GM21576 (cell line): ENCODE data around the gene FAM13A.
"Not testable (repeated sequence)": the region's sequence is repeated elsewhere in the genome, so short reads cannot be mapped to it uniquely, and the experiment has no call there.

Experiments used
- ATAC-seq: cut with Tn5 transposase; IDR thresholded peaks from one replicate; pipeline ENCODE4 v1.9.1; 2021; ENCODE audit warnings: mild to moderate bottlenecking, moderate library complexity; ENCODE audit not compliant: unreplicated experiment

The FAM13A gene

DNA sequence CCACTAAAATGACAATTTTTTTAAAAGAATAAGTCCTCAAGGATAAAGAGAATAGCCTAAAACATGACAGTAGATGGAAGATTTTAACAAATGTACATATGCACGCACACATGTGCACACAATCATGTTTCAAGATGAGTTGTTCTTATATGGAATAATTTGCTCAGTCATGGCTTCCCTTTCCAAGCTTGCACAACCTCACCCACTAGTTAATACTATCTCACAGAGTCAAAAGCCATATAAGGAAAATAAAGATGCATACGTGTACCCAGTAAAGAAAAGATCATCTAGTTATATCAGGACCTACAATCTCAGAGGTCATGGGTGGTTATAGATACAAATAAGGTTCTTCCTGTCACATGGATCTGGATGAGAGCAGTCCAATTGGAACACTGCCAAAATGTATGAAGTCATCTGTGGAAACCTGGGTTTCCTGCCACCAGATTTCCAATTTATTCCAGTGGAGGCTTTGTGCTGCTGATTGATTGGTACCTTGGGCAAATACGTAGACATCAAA is 56.1 kb downstream of the FAM13A start:
- no peak for ATAC-seq

- no peak for ATAC-seq
Measured at GRCh38 chr4:89000382-89000781, 56.6 kb downstream of the FAM13A start.

- no peak for ATAC-seq
Measured at GRCh38 chr4:88999392-88999930, 57.5 kb downstream of the FAM13A start.

- no peak for ATAC-seq
Measured at GRCh38 chr4:88998891-88999290, 58.1 kb downstream of the FAM13A start.

DNA sequence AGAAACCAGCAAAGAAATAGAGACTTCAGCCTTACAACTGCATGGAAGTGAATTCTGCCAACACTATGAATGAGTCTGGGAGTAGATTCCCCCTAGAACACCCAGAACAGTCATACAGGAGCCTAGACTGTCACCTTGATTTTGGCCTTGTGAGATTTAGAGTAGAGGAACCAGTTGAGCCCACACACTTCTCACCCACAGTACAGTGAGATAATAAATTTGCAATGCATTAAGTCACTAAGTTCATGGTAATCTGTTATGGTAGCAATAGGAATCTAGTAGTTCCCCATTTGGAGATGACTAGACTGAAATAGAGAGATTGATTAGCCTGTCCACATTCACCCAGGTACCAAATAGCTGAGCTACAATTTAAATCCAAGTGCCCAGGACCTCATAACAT is 59.0 kb downstream of the FAM13A start:
- ATAC-seq, result no peak

- ATAC-seq, result no peak
Measured at GRCh38 chr4:88995874-88996273, 61.1 kb downstream of the FAM13A start.

DNA sequence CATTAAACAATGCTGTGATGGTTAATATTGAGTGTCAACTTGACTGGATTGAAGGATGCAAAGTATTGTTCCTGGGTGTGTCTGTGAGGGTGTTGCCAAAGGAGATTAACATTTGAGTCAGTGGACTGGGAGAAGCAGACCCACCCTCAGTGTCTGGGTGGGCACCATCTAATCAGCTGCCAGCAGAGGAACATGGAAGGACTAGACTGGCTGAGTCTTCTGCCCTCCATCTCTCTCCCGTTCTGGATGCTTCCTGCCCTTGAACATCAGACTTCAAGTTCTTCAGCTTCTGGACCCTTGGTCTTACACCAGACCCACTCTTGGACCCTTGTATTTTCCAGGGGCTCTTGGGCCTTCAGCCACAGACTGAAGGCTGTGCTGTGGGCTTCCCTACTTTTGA is 61.7 kb downstream of the FAM13A start:
- not testable (repeated sequence) for ATAC-seq

GRCh38 chr4:88993246-88993645 is 63.7 kb downstream of the FAM13A start:
- no peak for ATAC-seq

DNA sequence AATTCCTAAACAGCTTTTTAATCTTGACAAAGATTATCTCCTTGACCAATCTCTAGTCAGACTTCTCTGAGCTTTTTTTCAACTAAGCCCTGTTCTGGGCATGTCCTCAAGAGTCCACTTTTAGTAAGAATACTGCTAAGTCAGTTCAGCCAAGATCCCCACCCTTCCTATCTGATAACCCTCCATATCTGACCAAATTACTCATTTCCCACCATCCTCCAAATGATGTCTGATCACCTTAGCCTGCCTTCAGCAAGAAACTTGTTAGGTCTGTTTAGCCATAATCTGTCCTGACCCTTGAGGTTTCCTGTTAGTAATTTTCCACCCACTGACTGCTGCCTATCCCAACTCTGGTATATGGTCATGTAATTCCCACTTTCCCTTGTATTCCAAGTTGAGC is 65.2 kb downstream of the FAM13A start:
- no peak for ATAC-seq

DNA sequence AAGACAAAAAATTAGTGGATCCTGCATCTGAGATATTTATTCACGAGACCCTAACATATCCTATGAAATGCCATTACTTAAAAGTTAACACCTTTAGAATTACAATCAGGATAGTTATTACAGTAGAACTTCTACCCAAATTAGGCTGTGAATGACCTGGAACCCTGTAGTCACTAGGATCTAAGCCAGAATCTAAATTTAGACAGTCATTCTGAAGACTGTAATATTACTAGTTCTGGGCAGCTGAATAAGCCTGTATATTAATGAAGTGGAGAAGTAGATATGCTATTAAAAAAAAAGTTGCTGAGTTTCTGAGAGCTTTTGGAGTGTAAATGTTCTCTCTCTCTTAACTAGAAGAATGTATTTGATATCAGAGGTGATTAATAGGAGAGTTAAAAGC is 67.0 kb downstream of the FAM13A start:
- ATAC-seq, result no peak

- no peak for ATAC-seq
Measured at GRCh38 chr4:88985088-88985773, 71.8 kb downstream of the FAM13A start.

- no peak for ATAC-seq
Measured at GRCh38 chr4:88982757-88983156, 74.2 kb downstream of the FAM13A start.

DNA sequence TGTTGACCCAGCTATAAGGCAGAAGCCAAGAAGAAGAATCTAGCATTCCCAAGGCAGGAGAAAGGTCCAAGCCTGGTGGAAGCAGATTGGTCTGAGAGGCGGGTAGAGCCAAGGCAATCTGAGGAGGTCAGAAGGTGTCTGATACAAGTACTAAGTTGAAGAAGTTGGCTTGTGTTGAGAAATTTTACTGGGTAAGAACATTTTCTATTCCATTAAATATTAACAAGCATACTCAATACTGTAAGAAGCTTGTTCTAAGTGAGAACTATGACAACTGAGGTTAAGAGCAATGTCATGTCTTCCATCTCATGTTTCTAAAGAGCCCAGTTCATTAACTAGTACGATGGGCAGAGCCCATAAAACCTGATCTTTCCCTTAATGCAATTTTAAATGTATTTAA is 75.0 kb downstream of the FAM13A start:
- no peak for ATAC-seq

- no peak for ATAC-seq
Measured at GRCh38 chr4:88981556-88981955, 75.4 kb downstream of the FAM13A start.

- ATAC-seq, result no peak
Measured at GRCh38 chr4:88979276-88979675, 77.7 kb downstream of the FAM13A start.

GRCh38 chr4:88976775-88977035 is 80.3 kb downstream of the FAM13A start:
- no peak for ATAC-seq

DNA sequence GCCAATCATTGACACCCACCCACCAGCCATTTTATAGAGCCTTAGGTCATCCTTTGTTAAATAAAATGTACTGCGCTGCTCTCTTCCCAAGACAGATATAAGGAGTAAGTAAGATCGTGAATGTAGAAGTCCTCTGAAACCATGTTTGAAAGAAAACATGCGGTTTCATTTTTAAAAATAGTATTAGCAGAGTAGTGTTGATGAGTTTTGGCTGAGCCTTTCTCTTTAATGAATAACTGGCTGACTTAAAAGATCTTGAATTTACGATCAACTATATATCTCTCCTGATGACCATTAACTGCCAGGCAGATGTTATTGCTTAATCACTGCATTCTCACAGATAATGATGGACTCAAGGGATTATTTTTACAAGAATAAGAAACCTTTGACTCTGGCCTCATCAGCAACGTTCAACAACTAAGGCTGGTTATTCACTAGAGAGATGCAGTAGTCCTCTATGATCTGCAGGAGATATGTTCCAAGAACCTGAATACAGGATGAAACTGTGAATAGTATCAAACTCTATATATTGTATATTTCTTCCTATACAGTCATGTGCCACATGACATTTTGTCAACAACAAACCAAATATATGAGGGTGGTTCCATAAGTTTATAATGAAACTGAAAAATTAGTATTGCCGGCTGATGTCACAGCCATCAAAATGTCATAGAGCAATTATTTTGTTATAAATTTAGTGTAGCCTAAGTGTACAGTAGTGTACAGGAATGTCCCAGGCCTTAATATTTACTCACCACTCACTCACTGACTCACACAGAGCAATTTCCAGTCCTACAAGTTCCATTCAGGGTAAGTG is 80.8 kb downstream of the FAM13A start:
- ATAC-seq, result no peak

DNA sequence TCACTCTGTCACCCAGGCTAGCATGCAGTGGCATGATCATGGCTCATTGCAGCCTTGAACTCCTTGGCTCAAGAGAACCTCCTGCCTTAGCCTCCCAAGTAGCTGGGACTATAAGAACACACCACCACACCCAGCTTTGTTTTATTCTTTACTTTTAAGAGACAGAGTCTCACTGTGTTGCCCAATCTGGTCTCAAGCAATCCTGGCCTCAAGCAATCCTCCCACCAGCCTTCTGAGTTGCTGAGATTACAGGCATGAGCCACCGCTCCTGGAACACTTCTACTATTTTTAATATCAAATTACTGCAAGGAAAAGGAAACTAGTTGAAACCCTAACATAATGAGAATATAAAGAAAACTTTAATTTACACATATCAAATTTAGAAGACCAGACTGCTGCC is 85.4 kb downstream of the FAM13A start:
- no peak for ATAC-seq

- no peak for ATAC-seq
Measured at GRCh38 chr4:88969746-88970145, 87.2 kb downstream of the FAM13A start.

GRCh38 chr4:88969271-88969670 is 87.7 kb downstream of the FAM13A start:
- ATAC-seq, result no peak

GRCh38 chr4:88967883-88968331 is 89.1 kb downstream of the FAM13A start:
- no peak for ATAC-seq

GRCh38 chr4:88965053-88965452 is 91.9 kb downstream of the FAM13A start:
- ATAC-seq, result no peak
